HG02870 (cell line): ENCODE results near the gene PCID2.
A peak's percentile ranks its signal among the peaks of the same experiment; 100 is the strongest.

ENCODE experiments used
- ATAC-seq: cut with Tn5 transposase; IDR thresholded peaks from one replicate; pipeline ENCODE4 v1.9.1; 2021; ENCODE audit warnings: mild to moderate bottlenecking, moderate library complexity; ENCODE audit not compliant: unreplicated experiment

The PCID2 gene

DNA sequence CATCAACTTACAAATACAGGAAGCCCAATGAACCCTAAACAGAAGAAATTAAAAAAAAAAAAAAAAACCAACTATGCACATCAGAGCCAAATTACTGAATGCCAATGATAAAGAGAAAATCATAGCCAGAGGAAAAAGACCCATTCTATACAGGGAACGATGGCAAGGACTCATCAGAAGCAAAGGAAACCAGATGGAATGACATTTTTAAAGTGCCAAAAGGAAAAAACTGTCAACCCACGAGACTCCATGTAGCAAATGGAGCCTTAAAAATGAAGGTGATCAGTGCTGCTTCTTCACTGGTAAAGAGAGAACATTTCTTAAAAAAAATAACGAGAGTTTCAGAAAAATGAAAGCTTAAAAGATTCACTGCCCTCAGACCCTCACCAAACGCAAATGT is 18.3 kb downstream of the PCID2 start:
- no peak for ATAC-seq

DNA sequence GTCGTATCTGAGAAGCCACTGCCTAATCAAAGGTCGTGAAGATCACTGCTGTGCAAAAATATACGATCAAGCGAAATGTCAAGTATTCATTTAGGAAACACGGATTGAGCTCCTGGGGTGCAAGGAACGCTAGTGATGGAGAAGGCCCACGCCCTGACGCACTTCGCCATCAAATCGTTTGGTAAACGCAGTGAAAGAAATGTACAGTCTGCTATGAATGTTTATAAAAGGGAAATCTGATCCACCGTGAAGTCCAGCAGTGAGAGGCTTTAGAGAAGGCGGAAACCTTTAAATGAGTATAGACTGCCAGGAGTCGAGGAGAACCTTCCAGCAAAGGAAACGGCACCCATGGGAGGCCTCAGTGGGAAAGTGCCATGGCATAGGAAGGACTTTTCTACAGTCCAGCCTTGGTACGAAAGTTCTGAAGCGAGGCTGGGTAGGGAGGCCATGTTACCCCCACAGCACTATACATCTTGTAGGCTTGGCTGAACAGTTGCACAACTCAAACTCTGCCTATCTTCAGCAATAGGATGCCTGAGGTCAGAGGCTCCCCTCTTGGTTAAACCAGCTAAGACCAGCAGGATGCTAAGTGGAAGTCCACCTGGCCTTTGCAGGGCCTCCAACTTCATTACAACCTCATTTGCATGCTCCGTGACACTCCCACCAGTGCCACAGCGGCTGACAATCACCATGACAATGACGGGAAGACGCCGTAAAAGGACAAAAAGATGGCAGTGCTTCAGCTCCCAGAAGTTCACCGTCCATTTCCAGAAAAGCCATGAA is 20.4 kb downstream of the PCID2 start:
- ATAC-seq = no peak

DNA sequence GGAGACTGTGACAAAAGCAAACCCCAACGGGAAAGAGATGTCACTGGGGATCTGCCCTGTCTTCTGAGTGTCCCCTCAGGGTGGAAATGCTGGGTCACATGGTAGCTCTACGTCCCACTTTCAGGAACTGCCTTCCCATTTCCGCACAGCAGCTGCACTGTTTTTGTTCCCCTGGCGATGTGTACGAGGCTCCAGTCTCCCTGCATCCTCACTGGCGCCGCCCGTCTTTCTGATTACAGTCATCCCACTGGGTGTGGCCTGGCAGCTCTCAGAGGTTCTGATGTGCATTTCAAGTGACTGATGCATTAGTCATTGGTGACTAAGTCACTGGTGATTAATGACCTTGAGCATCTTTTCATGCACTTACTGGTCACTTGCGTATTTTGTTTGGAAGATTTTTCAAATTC is 21.2 kb downstream of the PCID2 start:
- no peak for ATAC-seq

DNA sequence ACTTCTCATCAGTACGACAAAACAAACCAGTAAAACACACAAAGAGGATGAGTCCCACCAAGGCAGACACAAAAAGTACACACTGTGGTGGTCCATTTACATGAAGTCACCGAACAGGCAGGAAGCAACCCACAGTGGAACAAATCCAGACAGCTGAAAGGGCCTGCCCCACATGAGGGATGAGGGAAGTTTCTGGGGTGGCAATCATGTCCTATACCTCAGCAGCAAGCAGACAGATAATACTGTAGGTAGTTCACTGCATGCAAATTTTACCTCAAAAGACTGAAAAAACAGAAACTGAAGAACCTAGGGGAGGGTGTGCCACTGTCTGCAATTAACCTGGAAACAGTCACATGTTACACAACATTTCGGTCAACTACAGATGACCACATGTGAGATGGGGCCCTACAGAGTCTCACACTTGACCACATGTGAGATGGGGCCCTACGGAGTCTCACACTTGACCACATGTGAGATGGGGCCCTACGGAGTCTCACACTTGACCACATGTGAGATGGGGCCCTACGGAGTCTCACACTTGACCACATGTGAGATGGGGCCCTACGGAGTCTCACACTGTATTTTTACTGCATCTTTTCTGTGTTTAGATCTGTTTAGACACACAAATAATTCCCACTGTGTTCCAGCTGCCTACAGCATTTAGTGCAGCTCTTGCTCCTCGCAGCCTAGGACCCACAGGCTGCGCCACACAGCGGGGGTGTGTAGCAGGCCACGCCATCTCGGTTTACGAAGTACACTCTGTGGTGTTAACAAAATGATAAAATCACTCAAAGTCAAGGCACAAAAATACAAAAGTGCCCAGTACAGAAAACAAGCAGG is 22.2 kb downstream of the PCID2 start:
- ATAC-seq = peak; percentile 93

DNA sequence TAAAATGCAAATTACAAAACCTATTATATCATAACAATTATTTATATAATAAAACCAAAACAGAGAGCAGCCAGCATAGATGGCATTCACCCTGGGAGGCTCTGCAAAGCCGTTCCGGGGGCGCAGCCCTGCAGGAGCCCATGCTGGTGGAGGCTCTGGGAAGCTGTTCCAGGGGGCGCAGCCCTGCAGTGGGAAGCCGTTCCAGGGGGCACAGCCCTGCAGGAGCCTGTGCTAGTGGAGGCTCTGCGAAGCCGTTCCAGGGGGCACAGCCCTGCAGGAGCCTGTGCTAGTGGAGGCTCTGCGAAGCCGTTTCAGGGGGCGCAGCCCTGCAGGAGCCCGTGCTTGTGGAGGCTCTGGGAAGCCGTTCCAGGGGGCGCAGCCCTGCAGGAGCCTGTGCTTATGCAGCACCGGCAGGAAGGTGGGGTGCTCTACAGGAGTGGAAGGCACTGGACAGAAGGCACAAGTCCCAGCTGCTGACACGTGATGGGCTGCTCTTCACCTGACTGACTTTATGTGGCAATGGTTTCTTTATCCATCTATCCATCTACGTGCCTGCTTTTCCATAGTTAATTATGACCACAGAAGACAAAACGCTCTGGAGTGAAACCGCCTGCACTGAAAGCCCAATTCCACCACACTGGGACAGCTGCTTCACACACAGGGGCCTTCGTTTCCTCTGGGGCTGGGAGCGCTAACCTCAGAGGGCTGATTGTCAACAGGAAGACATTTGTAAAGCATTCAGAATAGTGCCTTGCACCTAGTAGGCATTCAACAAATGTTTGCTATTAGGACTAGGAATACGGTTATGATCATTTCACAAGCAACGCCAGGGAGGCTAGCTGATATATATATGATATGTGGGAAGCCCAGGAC is 23.7 kb downstream of the PCID2 start:
- no peak for ATAC-seq

DNA sequence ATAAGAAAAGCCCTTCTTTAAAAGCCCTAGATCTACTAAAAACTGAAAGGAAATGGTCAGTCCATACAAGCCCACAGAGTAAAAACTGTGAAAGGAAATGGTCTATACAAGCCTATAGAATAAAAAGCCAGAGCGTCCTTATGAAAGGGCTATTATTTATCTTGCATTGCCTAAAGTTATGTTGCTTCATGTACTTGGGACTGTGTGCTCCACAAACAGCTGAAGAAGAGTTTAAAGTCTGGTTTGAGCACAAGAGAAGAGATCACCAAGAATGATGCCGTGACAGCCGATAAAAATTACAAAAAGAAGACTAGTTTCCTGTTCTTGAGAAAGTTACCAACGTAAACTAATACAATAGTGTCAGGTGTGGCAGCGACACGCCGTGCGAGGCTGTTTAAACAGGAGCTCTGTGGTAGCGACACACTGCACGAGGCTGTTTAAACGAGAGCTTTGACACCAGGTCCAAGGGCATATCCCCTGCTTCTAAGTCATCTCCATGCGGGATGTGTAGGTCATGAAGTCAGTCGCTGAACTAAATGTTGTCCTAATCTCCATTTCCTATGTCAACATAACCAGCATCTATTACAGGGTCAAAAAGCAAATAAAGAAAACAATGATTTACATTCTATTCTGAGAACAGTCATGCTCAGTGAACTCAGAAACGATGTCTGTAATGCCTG is 24.9 kb downstream of the PCID2 start:
- no peak for ATAC-seq

DNA sequence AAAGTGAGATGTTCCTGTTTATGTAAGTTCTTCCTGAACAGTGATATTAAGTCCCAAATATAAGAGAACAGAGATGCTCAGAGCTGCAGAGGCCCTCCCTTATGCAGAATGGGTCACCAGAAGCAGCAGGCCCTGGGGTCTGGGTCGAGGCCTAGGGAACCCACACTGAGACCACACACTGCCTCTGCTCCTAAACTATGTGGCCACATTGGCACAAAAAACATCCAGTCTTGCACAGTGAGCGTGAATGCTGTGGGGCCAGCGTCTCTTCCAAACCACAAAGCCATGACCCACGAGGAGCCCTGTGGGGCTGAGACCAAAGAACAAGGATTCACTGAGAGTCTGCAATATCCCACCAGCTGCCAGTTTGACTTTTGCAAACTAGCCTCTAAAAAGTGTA is 26.4 kb downstream of the PCID2 start:
- ATAC-seq = no peak

DNA sequence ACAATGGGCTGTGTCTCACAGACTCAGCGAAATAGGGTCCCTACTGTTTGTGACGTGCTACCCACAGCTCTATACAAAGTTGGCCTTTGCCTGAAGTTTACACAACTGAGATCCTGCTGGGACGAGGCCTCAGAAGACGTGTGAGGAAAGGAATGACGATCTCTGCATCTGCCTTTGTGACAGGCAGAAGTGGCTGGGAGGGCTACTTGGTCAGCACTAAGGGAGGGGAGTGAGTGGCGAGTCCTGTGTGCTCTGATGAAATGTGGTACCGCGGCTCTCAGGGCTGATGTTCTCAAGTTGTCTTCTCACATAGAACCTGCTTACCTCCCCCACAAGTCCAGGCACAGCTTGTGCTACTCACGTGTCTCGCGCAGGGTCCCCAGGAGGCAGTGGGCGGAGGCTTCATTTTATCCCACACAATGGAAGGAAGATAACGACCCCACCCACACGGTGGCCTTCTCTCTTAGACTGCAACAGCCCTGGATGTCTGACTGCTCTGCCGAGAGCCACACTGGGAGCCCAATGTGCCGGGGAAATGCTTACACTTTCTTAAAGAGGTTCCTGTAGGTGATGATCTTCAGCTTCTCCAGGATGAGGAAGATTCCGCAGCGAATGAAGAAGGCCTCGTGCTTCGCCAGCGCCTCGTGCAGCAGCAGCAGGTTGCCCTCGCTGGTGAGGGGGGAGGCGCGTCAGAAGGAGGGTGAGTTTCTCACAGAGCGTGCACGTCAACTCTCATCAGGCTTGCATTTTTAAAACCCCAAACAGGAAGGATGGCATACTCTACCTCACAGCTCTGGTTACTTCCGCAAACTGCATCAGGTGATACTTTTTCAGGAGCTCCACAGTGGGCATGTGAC is 28.9 kb downstream of the PCID2 start:
- ATAC-seq = no peak

DNA sequence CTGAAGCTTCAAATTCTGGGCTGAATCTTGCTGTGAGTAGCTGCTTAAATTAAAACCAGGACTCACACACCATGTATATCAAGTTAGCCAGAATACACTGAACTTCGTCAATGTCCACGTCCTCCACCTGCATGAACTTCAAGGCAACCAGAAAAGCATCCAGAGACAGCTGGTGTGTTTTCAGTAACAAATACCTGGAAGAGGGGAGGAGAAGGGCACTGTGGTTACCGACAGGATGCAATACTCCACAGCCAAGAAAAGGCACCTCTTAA is 29.6 kb downstream of the PCID2 start:
- ATAC-seq = no peak

DNA sequence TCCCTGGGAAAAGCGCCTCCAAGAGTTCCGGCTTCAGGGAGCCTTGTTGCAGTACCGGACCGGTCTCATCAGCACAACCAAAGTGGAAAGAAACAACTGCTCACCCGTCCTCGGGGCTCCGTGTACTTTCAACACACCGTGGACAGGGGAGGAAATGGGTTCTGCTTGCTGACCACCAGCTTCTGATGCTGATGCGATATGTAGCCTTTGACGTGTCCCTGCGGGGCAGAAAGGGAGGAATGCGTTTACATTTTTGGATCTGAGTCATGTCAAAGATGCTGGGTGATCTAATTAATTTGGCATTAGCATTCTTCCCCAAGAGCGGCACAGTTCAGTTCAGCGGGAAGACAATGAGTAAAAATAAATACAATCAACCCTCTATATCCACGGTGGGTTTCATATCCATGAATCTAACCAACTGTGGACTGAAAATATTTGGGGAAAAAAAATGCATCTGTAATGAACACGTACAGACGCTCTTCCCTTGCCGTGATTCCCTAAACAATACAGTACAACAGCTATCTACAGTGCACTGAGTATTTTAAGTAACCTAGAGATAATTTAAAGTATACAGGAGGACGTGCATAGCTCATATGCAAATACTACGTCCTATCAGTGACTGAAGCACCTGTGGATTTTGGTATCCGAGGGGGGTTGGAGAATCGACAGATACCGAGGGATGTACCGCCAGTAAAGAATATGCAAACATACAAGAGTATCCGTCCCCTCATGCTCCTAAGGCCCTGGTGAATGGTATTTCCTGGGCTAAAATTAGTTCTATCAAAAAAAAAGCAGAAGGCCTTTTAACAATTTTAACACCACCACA is 30.2 kb downstream of the PCID2 start:
- ATAC-seq = no peak

DNA sequence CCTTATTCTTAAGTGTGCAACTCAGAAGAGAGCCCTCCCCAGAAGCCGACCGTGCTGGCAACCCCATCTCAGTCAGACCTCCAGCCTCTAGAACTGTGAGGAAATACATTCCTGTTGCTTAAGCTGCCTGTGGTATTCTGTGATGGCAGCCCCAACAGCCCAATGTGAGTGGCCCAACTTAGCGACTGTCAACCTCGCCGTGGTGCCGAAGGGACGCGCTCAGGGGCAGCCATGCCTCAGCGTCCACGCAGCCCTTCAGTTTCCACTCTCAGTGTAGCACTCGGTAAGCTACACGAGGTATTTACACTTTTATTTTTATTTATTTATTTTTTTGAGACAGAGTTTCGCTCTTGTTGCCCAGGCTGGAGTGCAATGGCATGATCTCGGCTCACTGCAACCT is 31.6 kb downstream of the PCID2 start:
- ATAC-seq = no peak

DNA sequence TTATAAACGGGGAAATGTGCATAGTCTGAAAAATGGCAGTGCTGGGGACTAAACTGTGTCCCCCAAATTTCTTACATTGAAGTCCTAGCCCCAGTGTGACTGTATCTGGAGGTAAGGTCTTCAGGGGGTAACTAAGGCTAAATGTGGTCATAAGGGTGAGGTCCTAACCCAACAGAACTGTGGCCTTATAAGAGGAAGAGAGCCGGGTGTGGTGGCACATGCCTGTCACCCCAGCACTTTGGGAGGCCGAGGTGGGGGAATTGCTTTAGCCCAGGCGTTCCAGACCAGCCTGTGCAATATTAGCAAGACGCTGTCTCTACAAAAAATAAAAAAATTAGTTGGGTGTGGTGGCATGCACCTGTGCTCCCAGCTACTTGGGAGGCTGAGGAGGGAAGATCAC is 32.2 kb downstream of the PCID2 start:
- no peak for ATAC-seq

DNA sequence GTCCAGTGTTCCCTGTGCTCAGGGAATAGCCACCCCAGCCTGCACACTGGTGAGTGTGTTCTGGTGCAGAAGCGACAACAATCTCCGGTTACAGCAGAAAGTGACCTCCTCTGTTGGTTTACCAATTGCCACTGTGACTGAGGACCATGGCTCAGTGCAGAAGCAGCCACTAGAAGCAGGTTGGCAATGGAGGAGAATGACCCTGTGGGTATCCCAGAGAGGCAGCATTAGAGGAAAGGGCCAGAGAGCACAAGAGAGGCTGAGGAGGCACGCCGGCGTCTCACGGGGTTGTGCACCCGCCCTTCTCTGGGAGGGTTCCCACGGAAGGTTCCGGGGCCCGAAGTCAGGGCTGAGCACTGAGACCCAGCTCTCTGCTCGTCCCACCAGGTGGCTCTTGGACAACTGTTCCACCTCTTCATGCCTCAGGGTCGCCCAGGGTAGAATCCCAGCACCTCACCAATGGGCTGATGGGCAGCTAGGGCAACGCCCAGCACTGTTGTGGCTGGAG is 36.0 kb downstream of the PCID2 start:
- no peak for ATAC-seq

DNA sequence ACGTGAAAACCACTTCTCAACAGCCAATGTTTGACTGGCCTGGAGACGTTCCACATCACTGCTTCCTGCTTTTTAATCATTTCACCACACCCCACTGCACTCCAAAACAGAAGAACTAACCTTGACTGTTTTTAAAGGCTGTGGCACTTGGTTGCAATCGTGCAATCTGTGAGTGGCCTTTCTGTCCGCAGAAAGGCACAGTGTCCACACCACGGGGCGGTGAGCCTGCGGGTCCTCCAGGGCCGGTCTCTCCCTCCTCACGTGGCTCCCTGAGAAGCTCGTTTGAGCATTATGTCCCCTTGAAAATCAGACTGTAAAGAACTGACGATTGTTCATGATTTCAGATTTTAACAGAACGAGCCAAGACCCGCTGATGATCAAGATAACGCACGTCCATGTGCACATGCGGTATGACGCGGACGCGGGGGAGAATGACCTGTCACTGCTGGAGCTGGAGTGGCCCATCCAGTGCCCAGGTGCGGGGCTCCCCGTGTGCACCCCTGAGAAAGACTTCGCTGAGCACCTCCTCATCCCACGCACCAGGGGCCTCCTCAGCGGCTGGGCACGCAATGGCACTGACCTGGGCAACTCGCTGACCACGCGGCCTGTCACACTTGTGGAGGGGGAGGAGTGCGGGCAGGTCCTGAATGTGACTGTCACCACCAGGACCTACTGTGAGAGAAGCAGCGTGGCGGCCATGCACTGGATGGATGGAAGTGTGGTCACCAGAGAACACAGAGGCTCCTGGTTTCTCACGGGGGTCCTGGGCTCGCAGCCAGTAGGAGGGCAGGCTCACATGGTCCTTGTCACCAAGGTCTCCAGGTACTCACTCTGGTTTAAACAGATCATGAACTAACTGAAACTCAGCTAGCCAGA is 37.0 kb downstream of the PCID2 start:
- ATAC-seq = no peak

DNA sequence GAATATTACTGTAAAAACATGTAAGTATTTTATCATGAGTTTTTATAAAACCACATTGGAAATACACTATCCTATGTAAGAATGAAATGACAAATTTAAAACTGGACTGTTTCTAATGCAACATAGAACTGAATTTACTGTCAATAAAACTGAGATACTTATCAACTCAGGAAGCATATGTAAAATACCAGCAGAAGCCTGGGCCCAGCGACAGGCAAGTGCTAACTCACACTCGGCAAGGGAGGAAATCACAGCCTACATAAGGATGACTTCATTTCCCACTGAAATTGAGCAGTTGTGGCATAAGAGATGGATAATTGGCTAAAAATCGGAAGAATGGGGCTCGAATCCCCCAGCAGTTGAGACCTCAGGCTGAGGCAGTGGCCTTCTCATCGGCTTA is 38.0 kb downstream of the PCID2 start:
- ATAC-seq = no peak

DNA sequence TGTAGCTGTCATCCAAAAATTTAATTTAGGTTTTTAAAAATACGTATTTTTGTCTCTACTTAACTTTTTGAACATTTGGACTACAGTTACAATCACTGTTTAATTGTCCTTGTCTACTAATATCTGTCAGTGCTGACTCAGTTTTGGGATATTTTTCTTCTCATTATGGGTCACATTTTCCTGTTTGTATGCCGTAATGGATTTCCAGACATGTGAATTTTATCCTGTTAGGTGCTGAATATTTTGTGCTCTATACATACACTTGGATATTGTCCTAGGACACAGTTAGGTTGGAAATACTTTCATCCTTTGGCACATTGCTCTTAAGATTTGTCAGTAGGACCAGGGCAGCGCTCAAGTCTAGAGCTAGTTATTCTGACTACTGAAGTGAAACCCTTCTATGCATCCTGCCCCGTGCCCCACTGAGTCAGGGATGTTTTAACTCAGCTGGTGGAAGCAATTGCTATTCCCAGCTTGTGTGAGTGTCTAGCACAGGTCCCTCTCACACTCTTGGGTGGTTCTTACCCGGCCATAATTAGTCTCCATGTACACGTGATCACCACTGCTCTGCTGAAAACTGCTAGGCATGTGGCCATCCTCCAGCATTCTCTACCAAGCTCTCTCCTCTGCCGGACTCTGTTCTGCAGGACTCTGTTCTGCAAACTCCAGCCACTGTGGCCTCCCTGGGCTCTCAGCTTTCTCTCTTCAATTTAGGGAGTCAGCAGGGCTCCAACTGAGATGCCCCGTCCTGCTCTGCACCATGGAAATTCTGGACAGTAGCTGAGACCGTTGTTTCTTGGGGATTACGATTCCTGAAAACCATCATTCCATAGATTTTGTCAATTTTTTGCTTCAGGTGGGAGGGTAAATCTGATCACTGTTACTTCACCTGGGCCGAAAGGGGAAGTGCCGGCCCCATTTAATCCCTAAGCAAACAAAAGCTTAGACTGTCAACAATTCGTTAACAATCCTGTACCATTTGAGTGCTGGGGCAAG is 38.9 kb downstream of the PCID2 start:
- ATAC-seq = no peak

DNA sequence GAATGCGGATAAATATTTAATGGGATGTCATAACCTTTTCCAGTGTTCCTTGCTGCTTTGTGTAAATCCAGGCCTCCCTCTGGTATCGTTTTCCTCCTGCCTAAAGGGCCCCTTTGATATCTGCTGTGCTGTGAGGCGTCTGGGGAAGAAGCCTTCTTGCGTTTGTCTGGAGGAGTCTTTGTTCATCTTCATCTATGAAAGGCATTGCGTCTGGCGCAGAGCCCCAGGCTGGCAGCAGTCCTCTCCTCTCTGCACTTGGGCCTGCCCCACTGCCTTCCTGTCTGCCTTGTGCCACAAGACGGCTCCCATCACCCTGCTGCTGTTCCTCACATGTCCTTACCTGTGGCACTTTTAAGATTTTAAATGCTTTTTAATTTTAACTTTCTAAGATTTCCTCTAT is 40.3 kb downstream of the PCID2 start:
- ATAC-seq = no peak
